ENCODE data around the gene RGS9BP.

Gene RGS9BP

GRCh38 chr19:32682317-32682716 lies 6.7 kb downstream of the RGS9BP start:
- no peak for TF ChIP-seq EZH2phosphoT487 (conservative IDR thresholded peaks at IDR 0.05; ENCODE audit: low read length)
- no peaks in the 10 kb centered on the region for H3K36me3 ChIP-seq (ENCODE audit: low read length)
- H3F3A ChIP-seq (ENCODE audit: insufficient read depth): no peaks in the 10 kb centered on the region

GRCh38 chr19:32686847-32687475 lies 11.3 kb downstream of the RGS9BP start:
- H2AFZ ChIP-seq (ENCODE audit: low read depth, low read length, severe bottlenecking): no peak overlapping the region
- no peak overlapping the region for H3K9ac ChIP-seq (ENCODE audit: low read length)
- no peaks in the 10 kb centered on the region for H3F3A ChIP-seq (ENCODE audit: insufficient read depth)
- no peak overlapping the region for H3K27ac ChIP-seq (ENCODE audit: low read depth, low read length)
- H3K79me2 ChIP-seq (ENCODE audit: insufficient read depth, low read length): no peaks in the 10 kb centered on the region
- no peaks in the 10 kb centered on the region for H3K36me3 ChIP-seq (ENCODE audit: low read length)
- no peak for TF ChIP-seq EZH2phosphoT487 (conservative IDR thresholded peaks at IDR 0.05; ENCODE audit: low read length)
- TF ChIP-seq, protein P1, sequence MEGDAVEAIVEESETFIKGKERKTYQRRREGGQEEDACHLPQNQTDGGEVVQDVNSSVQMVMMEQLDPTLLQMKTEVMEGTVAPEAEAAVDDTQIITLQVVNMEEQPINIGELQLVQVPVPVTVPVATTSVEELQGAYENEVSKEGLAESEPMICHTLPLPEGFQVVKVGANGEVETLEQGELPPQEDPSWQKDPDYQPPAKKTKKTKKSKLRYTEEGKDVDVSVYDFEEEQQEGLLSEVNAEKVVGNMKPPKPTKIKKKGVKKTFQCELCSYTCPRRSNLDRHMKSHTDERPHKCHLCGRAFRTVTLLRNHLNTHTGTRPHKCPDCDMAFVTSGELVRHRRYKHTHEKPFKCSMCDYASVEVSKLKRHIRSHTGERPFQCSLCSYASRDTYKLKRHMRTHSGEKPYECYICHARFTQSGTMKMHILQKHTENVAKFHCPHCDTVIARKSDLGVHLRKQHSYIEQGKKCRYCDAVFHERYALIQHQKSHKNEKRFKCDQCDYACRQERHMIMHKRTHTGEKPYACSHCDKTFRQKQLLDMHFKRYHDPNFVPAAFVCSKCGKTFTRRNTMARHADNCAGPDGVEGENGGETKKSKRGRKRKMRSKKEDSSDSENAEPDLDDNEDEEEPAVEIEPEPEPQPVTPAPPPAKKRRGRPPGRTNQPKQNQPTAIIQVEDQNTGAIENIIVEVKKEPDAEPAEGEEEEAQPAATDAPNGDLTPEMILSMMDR (IDR thresholded peaks at IDR 0.05; ENCODE audit: insufficient read depth, low read length, poor library complexity, severe bottlenecking): no peak
- no peak overlapping the region for H3K4me2 ChIP-seq (ENCODE audit: low read depth, low read length, poor library complexity, severe bottlenecking)
- H3K27me3 ChIP-seq (ENCODE audit: low read length): no peaks in the 10 kb centered on the region
- H3K9me3 ChIP-seq (ENCODE audit: insufficient read depth, low read length): no peaks in the 10 kb centered on the region
- no peak overlapping the region for H3K4me3 ChIP-seq (ENCODE audit: insufficient read depth, low read length, poor library complexity, severe bottlenecking)
- H4K20me1 ChIP-seq (ENCODE audit: low read depth, low read length): no peaks in the 10 kb centered on the region
- H3K9me2 ChIP-seq (replicated peaks; ENCODE audit: insufficient read depth, low read length): no peaks in the 10 kb centered on the region

More at GRCh38 chr19:32682317-32682716, 6.7 kb downstream of the RGS9BP start:
- Histone ChIP-seq H3K4me2 (ENCODE audit: low read depth, low read length, poor library complexity, severe bottlenecking) (no peak overlapping the region), H4K20me1 (ENCODE audit: low read depth, low read length) (no peaks in the 10 kb centered on the region), H3K9me2 (replicated peaks; ENCODE audit: insufficient read depth, low read length) (no peaks in the 10 kb centered on the region), H3K27me3 (ENCODE audit: low read length) (no peaks in the 10 kb centered on the region), H3K4me3 (ENCODE audit: insufficient read depth, low read length, poor library complexity, severe bottlenecking) (no peak overlapping the region), H3K79me2 (ENCODE audit: insufficient read depth, low read length) (no peaks in the 10 kb centered on the region), H3K9ac (ENCODE audit: low read length) (no peak overlapping the region), H3K27ac (ENCODE audit: low read depth, low read length) (no peak overlapping the region), H2AFZ (ENCODE audit: low read depth, low read length, severe bottlenecking) (no peak overlapping the region), H3K9me3 (ENCODE audit: insufficient read depth, low read length) (no peaks in the 10 kb centered on the region)

DNA sequence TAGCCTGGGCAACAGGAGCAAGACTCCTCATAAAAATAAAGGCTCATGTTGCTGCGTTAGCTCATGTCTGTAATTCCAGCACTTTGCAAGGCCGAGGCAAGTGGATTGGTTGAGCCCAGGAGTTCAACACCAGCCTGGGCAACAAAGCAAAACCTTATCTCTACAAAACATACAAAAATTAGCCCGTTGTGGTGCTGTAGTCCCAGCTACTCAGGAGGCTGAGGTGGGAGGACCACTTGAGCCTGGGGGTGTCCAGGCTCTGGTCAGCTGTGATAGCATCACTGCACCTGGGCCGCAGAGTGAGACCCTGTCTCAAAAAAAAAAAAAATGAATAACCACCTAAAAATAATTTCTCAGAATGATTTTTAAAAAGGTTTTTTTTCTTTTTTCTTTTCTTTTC lies 12.0 kb downstream of the RGS9BP start:
- H2AFZ ChIP-seq (ENCODE audit: low read depth, low read length, severe bottlenecking): no peak overlapping the region
- H3K36me3 ChIP-seq (ENCODE audit: low read length): no peaks in the 10 kb centered on the region
- no peak for TF ChIP-seq EZH2phosphoT487 (conservative IDR thresholded peaks at IDR 0.05; ENCODE audit: low read length)
- TF ChIP-seq, protein P1 (IDR thresholded peaks at IDR 0.05; ENCODE audit: insufficient read depth, low read length, poor library complexity, severe bottlenecking): no peak
- no peak overlapping the region for H3K9ac ChIP-seq (ENCODE audit: low read length)
- no peak overlapping the region for H3K4me3 ChIP-seq (ENCODE audit: insufficient read depth, low read length, poor library complexity, severe bottlenecking)
- H3K79me2 ChIP-seq (ENCODE audit: insufficient read depth, low read length): peaks cover 7% of the 10 kb centered on the region
- no peak overlapping the region for H3K4me2 ChIP-seq (ENCODE audit: low read depth, low read length, poor library complexity, severe bottlenecking)
- no peak overlapping the region for H3K27ac ChIP-seq (ENCODE audit: low read depth, low read length)
- H3K9me2 ChIP-seq (replicated peaks; ENCODE audit: insufficient read depth, low read length): no peaks in the 10 kb centered on the region
- H3K27me3 ChIP-seq (ENCODE audit: low read length): no peaks in the 10 kb centered on the region
- H3K9me3 ChIP-seq (ENCODE audit: insufficient read depth, low read length): no peaks in the 10 kb centered on the region
- H3F3A ChIP-seq (ENCODE audit: insufficient read depth): no peaks in the 10 kb centered on the region
- no peaks in the 10 kb centered on the region for H4K20me1 ChIP-seq (ENCODE audit: low read depth, low read length)

DNA sequence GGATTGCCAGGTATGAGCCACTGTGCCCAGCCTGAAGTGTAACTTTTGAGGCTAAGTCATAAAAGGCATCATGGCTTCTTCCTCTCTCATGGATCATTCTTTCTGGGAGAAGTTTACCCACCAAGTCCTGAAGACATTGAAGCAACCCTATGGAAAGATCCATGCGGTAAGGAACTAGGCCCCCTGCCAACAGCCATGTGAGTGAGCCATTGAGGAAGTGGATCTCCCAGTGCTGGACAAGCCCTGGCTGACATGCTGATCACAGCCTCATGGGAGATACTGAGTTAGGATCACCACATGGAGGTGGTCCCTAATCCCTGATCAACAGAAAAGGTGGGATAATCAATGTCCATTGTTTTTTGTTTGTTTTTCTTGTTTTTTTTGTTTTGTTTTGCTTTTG lies 12.7 kb downstream of the RGS9BP start:
- Histone ChIP-seq H3K79me2 (ENCODE audit: insufficient read depth, low read length) (peaks cover 13% of the 10 kb centered on the region), H3K9me3 (ENCODE audit: insufficient read depth, low read length) (no peaks in the 10 kb centered on the region), H4K20me1 (ENCODE audit: low read depth, low read length) (no peaks in the 10 kb centered on the region), H3K36me3 (ENCODE audit: low read length) (no peaks in the 10 kb centered on the region), H3K27ac (ENCODE audit: low read depth, low read length) (no peak overlapping the region), H3K27me3 (ENCODE audit: low read length) (no peaks in the 10 kb centered on the region), H3F3A (ENCODE audit: insufficient read depth) (no peaks in the 10 kb centered on the region), H3K9ac (ENCODE audit: low read length) (no peak overlapping the region), H3K4me3 (ENCODE audit: insufficient read depth, low read length, poor library complexity, severe bottlenecking) (no peak overlapping the region), H3K4me2 (ENCODE audit: low read depth, low read length, poor library complexity, severe bottlenecking) (no peak overlapping the region), H3K9me2 (replicated peaks; ENCODE audit: insufficient read depth, low read length) (no peaks in the 10 kb centered on the region), H2AFZ (ENCODE audit: low read depth, low read length, severe bottlenecking) (no peak overlapping the region)
- TF ChIP-seq, protein P1 (IDR thresholded peaks at IDR 0.05; ENCODE audit: insufficient read depth, low read length, poor library complexity, severe bottlenecking): no peak

Measured in SU-DHL-6 (cell line).